NCI-H446 treated with DMSO at 0.1 percent for 48 hours (cell line): ENCODE results near the gene ZBTB16.

ENCODE experiments used
- DNase-seq: peaks from one replicate; lab custom pipeline; 2025; lab: John Stamatoyannopoulos, UW

ZBTB16 gene

GRCh38 chr11:114187173-114187572, 127.7 kb downstream of the ZBTB16 start:
- no peak for DNase-seq

GRCh38 chr11:114188851-114189570, 129.5 kb downstream of the ZBTB16 start:
- no peak for DNase-seq

- DNase-seq: no peak
Observed at GRCh38 chr11:114190630-114191029, 131.1 kb downstream of the ZBTB16 start.

GRCh38 chr11:114191893-114192292, 132.4 kb downstream of the ZBTB16 start:
- no peak for DNase-seq

GRCh38 chr11:114192841-114193389, 133.4 kb downstream of the ZBTB16 start:
- DNase-seq: no peak

GRCh38 chr11:114193730-114194679, 134.5 kb downstream of the ZBTB16 start:
- no peak for DNase-seq

GRCh38 chr11:114194702-114195101, 135.2 kb downstream of the ZBTB16 start:
- DNase-seq: peak; percentile 75

- no peak for DNase-seq
Observed at GRCh38 chr11:114195151-114195550, 135.6 kb downstream of the ZBTB16 start.

GRCh38 chr11:114195981-114196731, 136.6 kb downstream of the ZBTB16 start:
- no peak for DNase-seq

GRCh38 chr11:114196997-114197703, 137.6 kb downstream of the ZBTB16 start:
- DNase-seq: no peak

- DNase-seq: peak; percentile 35
Observed at GRCh38 chr11:114197799-114198500, 138.4 kb downstream of the ZBTB16 start.

- no peak for DNase-seq
Observed at GRCh38 chr11:114199051-114199450, 139.5 kb downstream of the ZBTB16 start.

GRCh38 chr11:114200351-114201133, 141.0 kb downstream of the ZBTB16 start:
- DNase-seq: no peak

GRCh38 chr11:114201219-114201618, 141.7 kb downstream of the ZBTB16 start:
- DNase-seq: no peak

GRCh38 chr11:114202011-114202609, 142.6 kb downstream of the ZBTB16 start:
- DNase-seq: no peak

- no peak for DNase-seq
Observed at GRCh38 chr11:114207096-114207495, 147.6 kb downstream of the ZBTB16 start.

- no peak for DNase-seq
Observed at GRCh38 chr11:114208377-114208776, 148.9 kb downstream of the ZBTB16 start.

GRCh38 chr11:114209343-114209742, 149.8 kb downstream of the ZBTB16 start:
- no peak for DNase-seq

GRCh38 chr11:114209904-114210303, 150.4 kb downstream of the ZBTB16 start:
- DNase-seq: no peak
